ENCODE data around the gene RPS4Y1. TPM values are rescaled to one million over a fixed set of nuclear protein-coding genes. Genes with fewer than 3 reads are reported as not detected.

The RPS4Y1 gene
- total and polyA plus RNA-seq, 2 of the 4 experiments (the other 2 are of a cell fraction), result not detected

GRCh38 chrY:2796977-2797523 is 44.4 kb upstream of the RPS4Y1 start:
- Histone ChIP-seq H2AK5ac (ENCODE audit: low read depth, low read length) (no peak overlapping the region), H3K56ac (ENCODE audit: extremely low read depth, insufficient read depth, low read length) (no peak overlapping the region), H2BK5ac (ENCODE audit: low read depth, low read length, poor library complexity, severe bottlenecking) (no peak overlapping the region), H3K79me1 (ENCODE audit: low read depth in 1 of 2, low read length in 2 of 2) (no peaks in the 10 kb centered on the region), H4K8ac (ENCODE audit: low read depth in 2 of 2, low read length in 2 of 2) (no peak overlapping the region), H4K91ac (ENCODE audit: insufficient read depth, low read depth, low read length) (no peak overlapping the region), H2AFZ (replicated peaks; ENCODE audit: low read length, poor library complexity) (no peak overlapping the region), H3K4me2 (ENCODE audit: low read depth, low read length) (no peak overlapping the region), H2BK20ac (ENCODE audit: low read depth, low read length) (no peak overlapping the region), H3K4me1 (ENCODE audit: control insufficient read depth, insufficient read depth, low read length) (no peaks in the 10 kb centered on the region), H3K36me3 (ENCODE audit: control insufficient read depth, insufficient read depth, low read length) (no peaks in the 10 kb centered on the region), H2AK9ac (replicated peaks; ENCODE audit: low read depth, low read length, poor library complexity) (no peak overlapping the region), H2BK120ac (ENCODE audit: low read depth, low read length) (no peak overlapping the region), H4K5ac (ENCODE audit: low read depth, low read length) (no peak overlapping the region), H3K14ac (replicated peaks; ENCODE audit: low read depth, low read length) (no peak overlapping the region), H3K18ac (ENCODE audit: low read depth, low read length) (no peak overlapping the region), H3K23ac (ENCODE audit: low read depth, low read length) (no peak overlapping the region), H3K4me3 (ENCODE audit: insufficient read depth, low read depth, low read length) (no peak overlapping the region), H3K27ac (ENCODE audit: insufficient read depth, low read length) (no peak overlapping the region), H3K27me3 (ENCODE audit: control insufficient read depth, insufficient read depth, low read length) (no peaks in the 10 kb centered on the region), H3K4ac (ENCODE audit: low read depth, low read length) (no peak overlapping the region), H3K9ac (ENCODE audit: low read depth, low read length) (no peak overlapping the region), H3K9me1 (ENCODE audit: insufficient read depth, low read length) (no peaks in the 10 kb centered on the region), H3K9me3 (ENCODE audit: control insufficient read depth, insufficient read depth, low read length) (no peaks in the 10 kb centered on the region), H4K20me1 (ENCODE audit: insufficient read depth, low read length) (no peaks in the 10 kb centered on the region), H2BK15ac (ENCODE audit: low read depth, low read length) (no peak overlapping the region)
- in situ Hi-C loops (cut with MboI; ENCODE audit: low sequenced_read_pairs) (no loop called here), intact Hi-C loops (cut with micrococcal nuclease) (no loop called here), dilution Hi-C loops (cut with HindIII; ENCODE audit: low sequenced_read_pairs, unreplicated experiment) (no loop called here)
- no peak for DNase-seq
- no TSS peak for BruUV-seq (replicated peaks)
- TF ChIP-seq NFE2L2 (IDR thresholded peaks at IDR 0.05; ENCODE audit: low read depth, low read length) (no peak), CEBPB (IDR thresholded peaks at IDR 0.05; ENCODE audit: low read depth, low read length) (no peak), BHLHE40 (IDR thresholded peaks at IDR 0.05; ENCODE audit: low read depth, low read length) (no peak), RCOR1 (IDR thresholded peaks at IDR 0.05; ENCODE audit: insufficient replicate concordance, low read length) (no peak), MAZ (IDR thresholded peaks at IDR 0.05; ENCODE audit: borderline replicate concordance, low read depth, low read length) (no peak), CTCF (conservative IDR thresholded peaks at IDR 0.05; ENCODE audit: low read depth, low read length) (no peak), RAD21 (IDR thresholded peaks at IDR 0.05; ENCODE audit: low read length) (no peak), POLR2A (IDR thresholded peaks at IDR 0.05; ENCODE audit: low read depth, low read length) (no peak), CHD1 (IDR thresholded peaks at IDR 0.05; ENCODE audit: low read depth, low read length) (no peak), SMC3 (IDR thresholded peaks at IDR 0.05; ENCODE audit: low read depth, low read length) (no peak), MXI1 (IDR thresholded peaks at IDR 0.05; ENCODE audit: borderline replicate concordance, low read depth, low read length) (no peak), RFX5 (IDR thresholded peaks at IDR 0.05; ENCODE audit: low read depth, low read length) (no peak), MAFK (IDR thresholded peaks at IDR 0.05; ENCODE audit: low read depth, low read length) (no peak)
- TF ChIP-seq, protein P1, sequence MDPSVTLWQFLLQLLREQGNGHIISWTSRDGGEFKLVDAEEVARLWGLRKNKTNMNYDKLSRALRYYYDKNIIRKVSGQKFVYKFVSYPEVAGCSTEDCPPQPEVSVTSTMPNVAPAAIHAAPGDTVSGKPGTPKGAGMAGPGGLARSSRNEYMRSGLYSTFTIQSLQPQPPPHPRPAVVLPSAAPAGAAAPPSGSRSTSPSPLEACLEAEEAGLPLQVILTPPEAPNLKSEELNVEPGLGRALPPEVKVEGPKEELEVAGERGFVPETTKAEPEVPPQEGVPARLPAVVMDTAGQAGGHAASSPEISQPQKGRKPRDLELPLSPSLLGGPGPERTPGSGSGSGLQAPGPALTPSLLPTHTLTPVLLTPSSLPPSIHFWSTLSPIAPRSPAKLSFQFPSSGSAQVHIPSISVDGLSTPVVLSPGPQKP (IDR thresholded peaks at IDR 0.05; ENCODE audit: borderline replicate concordance, low read depth, low read length), result no peak
- ChIA-PET POLR2A (ENCODE audit: unreplicated experiment) (no interaction called here), CTCF (no interaction called here)
- no CpG with 5 or more reads among the region's 7 CpGs for WGBS, 2 experiments (ENCODE audit: extremely low coverage in 2 of 2, insufficient read length in 1 of 2)
- no peak for ATAC-seq (ENCODE audit: low read depth)
